ENCODE results near the gene CFAP46.

Gene CFAP46

DNA sequence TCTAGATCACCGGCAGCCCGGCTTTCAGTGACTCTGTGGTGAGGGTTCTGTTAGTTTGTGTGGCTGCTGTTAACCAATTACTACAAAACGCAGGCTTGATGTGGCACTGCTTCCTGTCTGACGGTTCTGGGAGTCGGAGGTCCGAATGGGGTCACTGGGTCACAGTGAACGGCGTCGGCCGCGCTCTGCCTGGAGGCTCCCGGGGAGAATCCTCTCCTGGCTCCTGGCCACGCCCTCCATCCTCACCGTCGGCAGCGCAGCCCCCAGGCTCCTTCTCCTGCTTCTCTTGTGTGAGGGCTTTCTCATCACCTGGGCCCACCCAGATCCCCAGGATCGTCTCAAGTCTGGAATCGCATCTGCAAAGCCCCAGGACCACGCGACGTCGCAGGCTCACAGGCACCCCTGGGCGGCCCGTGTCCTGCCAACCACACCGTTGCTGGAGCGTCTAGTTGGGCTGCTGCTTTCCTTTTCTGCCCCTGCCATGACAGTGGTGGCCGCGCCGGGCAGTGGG is 124.6 kb downstream of the CFAP46 start:
- DNase-seq, result no peak

DNA sequence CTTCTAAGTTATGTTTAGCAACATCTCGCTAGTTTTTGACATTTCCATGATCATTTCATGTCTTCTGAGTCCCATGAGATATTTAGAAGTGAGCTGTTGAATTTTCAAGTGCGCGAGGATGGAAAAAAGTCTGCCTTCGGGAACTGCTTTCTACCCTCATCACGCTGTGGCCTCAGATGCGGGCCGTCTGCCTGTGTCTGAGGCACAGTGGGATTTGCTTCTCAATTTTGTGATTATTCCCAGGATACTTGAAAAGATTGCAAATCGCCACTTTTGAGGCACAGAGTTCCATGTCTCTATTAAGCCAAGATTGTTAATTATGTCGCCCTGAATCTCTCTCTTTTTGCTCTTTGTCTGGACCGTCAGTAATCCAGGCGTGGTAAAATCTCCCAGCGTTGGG is 125.7 kb downstream of the CFAP46 start:
- no peak for DNase-seq

DNA sequence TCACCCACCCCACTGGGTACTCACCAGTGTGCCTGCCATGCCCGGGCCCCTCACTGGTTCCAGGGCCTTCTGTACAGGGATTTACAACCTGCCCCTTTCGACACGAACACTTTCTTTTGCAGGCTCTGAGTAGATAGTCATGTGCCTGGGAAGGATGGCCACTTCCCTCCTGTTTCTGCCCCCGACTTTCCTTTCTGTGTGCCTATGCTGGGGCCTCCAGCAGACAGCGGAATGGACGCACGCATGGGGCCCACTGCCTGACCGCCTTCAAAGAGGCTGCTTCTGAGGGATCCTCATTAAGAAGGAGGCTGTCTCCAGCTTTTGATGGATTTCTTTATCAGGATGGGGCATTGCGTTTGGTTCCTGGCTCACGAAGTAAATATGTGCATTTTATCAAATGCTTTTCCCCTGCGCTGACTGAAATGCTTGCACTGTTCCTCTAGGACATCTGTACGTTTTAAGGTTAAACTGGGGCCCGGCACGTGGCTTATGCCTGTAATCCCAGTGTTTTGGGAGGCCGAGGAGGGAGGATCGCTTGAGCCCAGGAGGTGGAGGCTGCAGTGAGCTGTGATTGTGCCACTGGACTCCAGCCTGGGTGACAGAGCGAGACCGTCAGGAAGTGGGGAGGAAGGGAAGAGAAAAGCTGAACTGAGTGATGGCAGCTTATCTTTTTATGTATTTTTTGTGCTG is 127.1 kb downstream of the CFAP46 start:
- DNase-seq, result no peak

DNA sequence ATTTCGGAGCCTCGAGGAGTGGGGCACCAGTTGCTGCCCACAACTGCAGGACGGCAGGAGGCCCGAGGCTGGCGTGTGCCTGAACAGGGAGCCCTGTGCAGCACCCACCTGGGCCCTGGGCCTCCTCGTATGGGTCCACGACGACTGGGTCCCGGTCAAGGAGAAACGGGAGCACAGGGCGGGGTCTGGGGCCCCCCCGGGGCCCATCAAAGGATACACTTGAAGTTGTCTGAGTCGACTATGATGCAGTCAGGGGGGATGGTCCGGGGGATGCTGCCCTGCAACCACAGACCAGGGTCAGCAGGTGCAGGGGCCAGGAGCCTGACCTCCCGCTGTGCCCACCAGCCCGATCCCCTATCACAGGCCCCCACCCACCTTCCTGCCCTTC is 127.9 kb downstream of the CFAP46 start:
- DNase-seq, result no peak

DNA sequence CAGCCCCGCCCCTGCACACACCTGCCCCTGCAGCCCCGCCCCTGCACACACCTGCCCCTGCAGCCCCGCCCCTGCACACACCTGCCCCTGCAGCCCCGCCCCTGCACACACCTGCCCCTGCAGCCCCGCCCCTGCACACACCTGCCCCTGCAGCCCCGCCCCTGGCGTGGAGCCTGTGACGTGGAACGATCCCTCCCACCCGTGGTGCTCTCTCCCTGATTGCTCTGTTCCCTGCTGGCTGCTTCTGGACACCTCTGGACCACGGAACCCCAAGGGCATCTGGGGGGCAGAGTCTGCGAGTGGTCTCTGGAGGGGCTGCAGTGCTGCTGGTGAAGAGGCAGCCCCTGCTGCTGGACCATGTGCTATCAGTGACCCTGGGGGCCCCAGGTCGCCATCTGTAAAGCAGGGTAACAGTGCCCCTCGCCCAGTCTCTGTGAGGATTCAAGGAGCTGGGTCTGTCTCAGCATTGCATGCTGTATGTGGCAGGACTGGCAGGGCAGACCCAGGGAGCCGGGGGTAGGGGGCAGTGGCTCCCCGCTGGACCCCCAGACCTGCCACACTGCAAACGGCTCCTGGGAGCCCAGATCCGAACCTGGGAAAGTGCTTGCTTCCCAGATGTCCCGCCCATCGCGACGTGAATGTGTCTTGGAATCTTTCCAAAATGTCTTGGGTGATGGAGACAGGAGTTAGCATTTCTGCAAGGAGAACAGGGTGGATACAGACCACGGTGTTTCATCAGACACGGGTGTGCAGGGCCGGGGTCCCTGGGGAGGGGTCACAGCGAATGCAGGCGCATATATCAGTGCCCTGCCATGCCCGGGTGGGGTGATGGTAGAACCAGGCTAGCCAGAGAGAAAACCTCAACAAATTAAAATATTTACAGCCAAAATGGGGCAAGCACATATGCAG is 128.6 kb downstream of the CFAP46 start:
- no peak for DNase-seq

DNA sequence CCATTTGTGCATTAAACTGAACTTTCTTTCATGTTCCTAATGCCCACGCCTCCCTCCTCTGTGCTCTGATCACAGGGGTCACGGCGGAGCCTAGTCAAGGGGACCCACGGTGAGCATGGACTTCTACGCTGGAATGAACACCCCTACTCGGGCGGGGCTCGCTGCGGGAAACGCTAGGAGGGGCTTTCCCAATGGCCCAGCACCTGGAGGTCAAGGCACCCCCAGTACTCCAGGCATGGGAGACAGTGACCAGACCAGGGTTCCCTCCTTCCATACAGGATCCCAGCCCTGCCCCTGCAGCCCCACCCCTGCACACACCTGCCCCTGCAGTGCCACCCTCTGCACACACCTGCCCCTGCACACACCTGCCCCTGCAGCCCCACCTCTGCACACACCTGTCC is 129.4 kb downstream of the CFAP46 start:
- DNase-seq, result no peak

DNA sequence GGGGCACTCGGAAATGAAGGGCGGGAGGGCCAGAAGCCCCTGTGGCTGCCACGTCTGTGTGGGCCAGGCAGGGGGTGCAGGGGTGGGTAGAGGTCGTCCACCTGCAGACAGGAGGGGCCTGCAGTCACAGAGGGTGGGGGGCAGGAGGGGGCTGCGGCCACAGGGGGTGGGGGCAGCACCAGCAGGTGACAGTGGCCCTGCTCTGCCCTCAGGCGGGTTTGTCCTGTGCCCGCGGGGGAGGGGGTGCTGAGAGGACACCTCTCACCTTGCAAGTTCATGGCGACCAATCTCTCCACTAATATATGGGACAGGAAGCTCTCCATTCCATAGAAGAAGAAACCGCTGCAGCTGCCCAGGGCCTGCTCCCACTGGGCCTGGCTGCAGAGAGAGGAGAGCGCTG is 129.8 kb downstream of the CFAP46 start:
- no peak for DNase-seq

DNA sequence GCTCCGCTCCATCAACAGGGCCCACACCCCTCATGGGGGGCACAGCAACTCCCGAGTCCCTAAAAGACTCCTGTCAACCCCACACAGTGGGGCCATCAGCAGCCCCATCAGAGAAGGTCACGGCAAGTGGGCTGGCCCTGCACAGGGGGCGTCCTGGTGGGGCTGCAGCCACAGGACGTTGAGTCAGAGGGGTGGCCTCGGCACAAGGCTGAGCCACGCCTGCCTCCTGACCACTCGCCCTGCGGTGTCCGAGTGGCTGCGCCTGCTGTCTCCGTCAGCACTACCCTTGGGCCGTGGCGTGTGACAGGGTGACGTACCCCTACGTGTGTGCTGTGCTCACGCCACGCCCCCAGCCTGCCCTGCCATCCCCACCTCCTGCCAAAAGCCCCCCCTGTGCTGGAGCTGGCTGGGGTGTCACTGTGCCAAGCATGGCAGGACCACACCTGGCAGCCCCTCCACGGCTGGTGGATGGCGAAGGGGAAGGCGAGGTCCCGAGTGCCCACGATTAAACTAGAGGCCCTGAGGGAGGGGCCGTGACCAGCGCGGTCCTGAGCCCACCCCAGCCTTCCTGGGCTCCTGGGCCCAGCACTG is 130.4 kb downstream of the CFAP46 start:
- DNase-seq, result no peak

DNA sequence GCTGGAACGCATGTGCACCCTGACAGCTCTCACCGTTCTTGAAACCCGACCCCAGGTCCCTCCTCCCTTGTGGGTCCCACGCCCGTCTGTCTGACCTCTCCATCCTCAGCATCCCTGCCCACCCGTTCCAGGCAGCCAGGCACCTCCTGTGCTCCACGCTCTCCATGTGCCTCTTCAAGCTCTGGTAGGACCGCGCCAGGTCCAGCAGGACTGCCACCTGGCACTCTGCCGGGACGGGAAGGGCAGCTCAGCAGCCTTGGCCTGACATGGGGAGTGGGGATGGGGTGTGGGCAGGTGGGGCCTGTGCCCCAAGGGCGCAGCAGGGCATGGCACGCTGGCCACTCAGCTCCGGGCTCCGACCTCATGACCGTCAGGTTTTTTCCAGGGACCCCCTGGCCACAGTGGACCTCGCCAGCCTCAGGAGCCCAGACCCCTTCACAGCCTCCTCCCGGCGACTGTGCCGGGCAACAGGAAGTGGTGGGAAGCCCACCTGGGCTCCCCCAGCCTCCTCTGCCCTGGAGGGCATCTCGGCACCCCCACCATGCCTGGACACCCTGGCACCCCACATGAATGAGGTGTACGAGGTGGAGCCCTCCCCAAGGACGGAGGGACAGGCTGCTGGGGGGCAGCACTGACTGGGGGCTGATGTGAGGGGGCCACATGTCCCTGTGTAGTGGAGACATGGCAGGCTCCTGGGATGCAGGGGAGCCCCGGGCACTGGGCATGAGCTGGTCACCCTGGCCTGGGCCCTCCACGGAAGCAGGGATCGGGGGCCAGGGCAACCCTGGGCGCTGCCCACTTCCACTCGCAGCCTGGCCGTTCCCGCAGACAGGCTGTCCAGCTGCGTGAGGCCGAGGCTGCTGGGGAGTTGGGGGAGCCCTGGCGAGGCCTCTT is 131.3 kb downstream of the CFAP46 start:
- DNase-seq, result no peak

DNA sequence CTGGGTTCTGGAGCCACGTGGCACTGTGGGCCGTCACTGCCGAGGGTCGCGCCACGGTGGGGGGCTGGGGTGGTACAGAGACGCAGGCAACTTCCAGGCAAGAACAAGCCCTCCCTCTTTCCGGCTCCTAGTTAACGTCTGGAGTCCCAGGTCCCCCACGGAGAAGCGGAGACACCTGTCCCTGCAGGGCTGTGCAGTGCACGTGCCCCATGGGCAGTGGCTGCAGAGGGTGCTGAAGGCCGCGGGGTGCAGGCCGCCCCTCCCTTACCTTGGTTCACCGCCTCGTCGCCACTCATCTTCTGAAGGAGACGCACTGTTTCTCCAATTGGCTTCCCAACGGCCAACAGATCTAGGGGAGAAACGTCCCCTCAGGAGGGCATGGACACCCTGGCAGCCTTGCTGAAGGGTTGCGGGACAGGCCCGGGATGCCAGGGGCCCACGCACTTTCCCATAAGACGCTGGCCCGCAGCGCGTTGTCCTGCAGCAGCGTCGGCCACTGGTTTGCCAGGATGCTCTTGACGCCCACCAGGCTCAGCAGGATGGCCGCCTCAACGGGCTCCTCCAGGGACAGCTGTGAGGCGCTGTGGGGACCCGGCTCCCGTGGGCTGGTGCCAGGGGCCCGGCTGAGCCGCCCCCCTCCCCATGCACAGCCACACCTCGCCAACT is 132.1 kb downstream of the CFAP46 start:
- no peak for DNase-seq

DNA sequence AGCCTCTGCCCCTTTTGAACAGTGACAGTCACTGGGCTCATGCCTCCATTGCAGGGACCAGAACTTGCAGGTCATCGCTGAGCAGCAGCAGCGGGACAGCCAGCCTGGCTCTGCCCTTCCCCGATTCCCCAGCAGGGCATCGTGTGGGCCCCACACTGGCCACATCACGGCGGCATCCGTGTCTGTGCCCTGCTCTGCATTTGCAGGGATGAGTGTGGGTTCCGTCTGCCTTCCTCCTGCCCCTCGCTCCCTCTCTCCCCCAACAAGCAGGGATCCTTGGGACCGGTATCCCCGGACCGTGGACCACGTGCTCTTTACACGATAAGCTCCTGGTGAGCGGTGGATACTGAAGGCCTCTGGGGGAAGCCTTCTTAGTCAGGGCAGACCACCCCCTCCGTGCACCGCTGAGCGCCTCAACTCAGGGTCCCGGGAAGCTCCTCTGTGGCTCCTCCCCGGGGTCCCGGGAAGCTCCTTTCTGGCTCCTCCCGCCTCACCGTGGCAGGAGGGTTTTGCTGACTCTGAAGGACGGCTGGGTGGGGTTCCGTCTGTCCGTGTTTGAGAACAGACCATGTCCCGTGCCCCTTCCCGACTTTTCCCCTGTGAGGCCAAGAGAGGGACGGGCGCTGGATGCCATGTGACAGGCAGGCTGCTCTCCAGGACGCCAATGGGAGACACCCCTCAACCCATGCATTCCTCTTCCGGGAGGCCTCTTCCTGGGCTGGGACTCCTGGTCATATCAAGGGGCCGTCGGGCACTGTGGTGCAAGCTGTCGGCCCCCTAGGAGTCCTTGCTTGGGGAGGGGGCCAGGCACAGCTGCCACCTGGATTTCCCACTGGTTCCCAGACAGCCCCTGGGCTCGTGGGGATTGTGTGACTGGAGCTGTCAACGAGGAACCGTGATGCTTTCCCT is 132.9 kb downstream of the CFAP46 start:
- no peak for DNase-seq

DNA sequence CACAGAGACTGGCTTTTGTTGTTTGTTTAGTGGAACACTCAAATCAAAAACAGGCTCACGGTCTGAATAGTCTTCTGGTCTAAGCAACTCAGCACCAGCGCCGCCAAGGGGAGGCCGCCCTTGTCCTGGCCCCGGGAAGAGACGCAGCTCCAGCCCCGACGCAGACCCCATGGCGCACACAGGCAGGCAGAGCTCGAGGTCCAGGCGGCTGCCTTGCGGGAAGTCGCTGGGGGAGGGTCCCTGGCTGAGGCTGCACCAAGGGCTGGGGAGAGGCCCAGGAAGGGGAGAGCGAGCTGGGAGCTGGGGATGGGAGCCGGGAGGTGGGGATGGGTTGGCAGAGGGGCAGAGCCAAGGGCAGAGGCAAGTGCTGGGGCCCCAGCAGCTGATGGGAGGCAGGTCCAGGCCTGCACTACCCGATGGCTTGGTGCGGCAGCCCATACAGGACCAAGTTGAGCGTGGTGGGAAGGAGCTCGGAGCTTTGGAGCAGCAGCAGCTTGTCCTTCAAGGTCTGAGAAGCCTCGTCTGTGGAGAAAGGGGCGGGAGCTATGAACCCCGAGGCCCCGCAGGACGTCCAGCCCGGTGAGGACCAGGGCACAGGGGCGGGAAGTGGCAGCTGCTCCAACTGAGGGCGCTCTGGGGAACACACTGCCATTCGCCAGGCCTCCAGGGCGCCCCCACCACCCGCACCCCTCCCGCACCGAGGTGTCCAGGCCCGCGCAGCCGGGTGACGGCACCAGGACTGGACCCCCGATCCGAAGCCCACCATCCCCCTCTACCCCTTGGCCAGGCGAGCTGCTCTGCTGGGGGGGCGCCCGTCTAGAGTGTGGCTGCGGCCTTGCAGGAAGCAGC is 133.8 kb downstream of the CFAP46 start:
- no peak for DNase-seq

DNA sequence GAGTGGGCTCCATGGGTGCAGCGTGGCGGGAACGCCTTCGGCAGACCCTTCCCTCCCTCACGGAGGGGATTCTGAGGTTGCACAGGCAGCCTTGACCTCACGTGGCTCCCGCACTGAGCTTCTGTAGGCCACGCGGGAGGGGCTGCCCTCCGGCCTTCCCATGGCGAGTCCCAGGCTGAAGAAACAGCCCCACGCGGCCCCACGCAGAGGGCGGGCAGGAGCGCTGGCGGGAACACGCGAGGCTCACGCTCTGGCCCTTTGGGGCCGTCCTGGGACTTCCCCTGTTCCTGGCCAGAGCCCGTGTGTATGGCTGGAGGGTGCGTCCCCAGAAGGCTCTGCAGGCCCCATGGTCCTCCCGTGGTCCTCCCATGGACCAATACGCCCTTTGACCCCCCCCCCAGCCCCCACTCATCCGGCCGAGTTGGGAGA is 134.7 kb downstream of the CFAP46 start:
- DNase-seq, result no peak

DNA sequence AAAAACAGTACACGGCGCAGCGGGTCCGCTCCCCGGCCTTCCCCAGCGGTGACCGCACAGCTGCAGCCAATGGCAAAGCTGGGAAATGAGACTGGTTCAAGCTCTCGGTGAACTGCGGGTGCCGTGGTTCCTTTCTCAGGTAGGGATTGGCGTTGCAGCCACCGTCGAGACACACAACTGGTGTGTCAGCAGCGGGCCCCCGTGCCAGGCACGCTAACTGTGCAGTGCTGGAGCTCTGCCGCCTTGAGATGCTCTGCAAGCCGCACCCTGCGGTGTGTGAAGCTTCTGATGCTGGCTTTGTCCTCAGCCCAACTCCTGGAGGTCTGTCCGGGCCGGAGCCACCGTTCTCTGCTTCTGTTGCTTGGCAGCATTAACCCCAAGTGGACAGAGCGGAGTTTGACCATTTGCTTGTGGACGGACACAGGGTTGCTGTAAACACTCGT is 135.8 kb downstream of the CFAP46 start:
- no peak for DNase-seq

DNA sequence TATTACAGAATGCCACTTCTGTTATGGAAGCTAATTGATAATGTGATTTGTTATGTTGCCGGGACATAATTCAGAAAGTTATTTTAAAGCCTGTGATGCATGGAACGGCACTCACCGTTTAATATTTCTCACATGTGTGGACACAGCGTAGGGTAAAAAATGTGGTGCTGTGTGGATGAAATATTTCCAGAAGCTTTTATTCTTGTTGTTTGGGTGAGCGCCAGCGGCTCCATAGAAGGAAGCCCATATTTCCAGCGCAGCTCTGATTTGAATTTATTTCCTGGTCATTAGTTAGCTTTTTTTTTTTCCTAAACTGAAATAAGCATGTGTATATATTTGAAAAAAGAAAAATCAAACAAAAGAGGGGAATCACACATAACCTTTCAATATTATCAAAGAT is 136.3 kb downstream of the CFAP46 start:
- no peak for DNase-seq

DNA sequence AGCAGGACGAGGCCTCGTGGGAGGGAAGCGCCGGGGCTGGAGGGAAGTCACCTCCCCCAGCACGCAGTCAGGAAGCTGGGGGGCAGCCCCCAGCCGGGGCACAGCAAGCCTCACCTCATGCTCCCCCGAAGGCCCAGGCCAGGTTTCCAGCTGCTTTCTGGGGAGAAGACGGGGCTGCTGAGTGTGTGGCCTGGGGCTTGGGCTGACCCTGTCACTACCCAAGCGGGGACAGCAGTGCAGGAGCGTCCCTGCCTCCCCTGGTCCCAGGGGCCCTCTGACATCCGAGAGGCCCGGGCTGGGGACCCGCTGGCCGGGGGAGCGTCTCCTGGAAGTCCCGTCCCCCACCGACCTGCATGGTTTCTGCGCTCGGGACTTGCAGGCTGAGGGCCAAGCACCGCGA is 136.8 kb downstream of the CFAP46 start:
- DNase-seq, result no peak

DNA sequence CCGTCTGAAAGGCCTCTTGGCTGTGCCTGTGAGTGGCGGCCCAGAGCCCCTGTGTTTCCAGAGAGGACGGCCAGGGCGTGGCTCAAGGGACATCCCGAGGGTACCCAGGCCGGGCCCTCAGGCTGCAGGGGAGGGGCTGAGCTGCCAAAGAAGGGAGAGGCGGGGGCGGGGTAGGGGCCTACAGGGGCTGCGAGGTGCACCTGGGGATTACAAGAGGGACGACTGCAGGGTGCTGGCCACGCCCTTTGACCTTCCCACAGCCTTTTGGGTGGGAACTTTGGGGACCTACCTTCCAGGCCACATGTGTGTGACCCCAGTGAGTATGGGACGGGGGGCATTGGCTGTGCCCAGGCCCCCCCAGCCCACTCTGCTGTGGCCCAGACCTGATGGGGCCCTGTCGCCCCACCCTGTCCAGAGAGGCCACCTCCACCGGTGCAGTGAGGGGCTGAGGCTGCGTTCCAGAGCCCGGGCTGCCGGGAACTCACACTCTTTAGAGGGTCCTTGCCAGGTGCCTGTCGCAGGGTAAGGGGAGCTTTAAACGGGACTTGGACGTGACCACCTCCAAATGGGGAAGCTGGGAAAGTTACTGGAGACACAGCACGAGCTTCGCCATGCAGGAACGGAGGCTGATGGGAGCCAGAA is 137.5 kb downstream of the CFAP46 start:
- DNase-seq, result no peak

DNA sequence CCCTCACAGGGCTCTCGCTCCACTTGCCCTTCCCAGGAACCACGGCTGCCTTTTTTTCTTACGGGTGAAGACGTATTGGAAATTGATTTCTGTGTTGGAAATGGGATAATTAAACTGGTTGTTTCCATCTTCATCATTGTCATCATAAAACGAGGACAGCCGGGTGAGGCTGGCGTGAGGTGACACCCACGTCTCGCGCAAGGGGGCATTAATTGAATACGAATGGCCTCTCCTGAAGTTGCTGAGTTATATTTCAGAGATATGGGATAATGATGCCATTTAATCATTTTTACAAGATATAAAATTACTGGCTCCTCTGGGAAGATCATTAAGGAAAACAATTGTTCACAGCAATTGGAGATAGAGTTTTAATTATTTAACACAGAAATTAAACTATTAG is 138.1 kb downstream of the CFAP46 start:
- DNase-seq, result no peak

DNA sequence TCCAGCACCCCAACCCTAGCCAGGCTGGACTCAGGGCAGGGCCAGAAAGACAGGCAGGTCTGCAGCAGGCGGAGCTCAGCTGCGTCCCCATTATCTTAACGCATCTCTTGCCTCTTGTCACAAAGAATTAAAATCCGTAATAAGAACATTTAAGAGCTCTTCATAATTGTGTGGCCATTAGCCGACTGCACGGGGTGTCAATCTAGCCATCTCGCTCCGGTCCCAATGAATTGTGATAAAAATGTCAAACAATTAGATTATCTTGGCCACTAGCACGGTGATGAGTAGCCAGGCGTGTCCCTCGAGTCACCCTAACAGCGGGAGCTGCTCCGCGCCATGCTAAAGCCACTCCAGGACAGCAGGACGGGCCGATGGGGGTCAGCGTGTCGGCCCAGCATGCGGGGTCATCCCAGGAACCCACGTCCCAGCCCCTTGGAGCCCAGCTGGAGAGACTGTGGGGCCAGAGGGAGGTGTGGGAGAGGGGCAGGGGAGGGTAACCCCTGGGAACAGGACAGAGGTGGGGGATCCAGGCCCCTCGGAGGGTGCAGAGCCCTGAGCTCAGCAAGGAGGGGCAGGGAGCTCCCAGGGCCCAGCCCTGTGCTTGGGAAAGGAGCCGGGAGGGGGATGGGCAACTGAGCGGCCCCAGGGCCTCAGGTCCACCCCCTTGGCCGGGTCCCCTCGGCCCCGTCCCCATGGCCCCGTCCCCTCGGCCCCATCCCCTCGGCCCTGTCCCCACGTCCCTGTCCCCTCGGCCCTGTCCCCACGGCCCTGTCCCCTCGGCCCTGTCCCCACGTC is 138.8 kb downstream of the CFAP46 start:
- DNase-seq, result no peak

All from activated CD4-positive, alpha-beta T cell treated with anti-CD3 and anti-CD28 coated beads, Interleukin-2, amount 50 U/mL, for 1 hour (primary cell).